ENCODE data around the gene PRR30.

- TF ChIP-seq FOXM1 (IDR thresholded peaks at IDR 0.05; ENCODE audit: low read depth, low read length), result no peak
- no peak for TF ChIP-seq MTA3 (IDR thresholded peaks at IDR 0.05; ENCODE audit: borderline replicate concordance, low read length)
- no peak for TF ChIP-seq NFIC (IDR thresholded peaks at IDR 0.05; ENCODE audit: low read depth, low read length)
- no peak for TF ChIP-seq YY1 (IDR thresholded peaks at IDR 0.05; ENCODE audit: low read depth, low read length)
- TF ChIP-seq, protein P1, sequence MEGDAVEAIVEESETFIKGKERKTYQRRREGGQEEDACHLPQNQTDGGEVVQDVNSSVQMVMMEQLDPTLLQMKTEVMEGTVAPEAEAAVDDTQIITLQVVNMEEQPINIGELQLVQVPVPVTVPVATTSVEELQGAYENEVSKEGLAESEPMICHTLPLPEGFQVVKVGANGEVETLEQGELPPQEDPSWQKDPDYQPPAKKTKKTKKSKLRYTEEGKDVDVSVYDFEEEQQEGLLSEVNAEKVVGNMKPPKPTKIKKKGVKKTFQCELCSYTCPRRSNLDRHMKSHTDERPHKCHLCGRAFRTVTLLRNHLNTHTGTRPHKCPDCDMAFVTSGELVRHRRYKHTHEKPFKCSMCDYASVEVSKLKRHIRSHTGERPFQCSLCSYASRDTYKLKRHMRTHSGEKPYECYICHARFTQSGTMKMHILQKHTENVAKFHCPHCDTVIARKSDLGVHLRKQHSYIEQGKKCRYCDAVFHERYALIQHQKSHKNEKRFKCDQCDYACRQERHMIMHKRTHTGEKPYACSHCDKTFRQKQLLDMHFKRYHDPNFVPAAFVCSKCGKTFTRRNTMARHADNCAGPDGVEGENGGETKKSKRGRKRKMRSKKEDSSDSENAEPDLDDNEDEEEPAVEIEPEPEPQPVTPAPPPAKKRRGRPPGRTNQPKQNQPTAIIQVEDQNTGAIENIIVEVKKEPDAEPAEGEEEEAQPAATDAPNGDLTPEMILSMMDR (IDR thresholded peaks at IDR 0.05 in 2 of 3, conservative IDR thresholded peaks at IDR 0.05 in 1 of 3; ENCODE audit: control insufficient read depth in 2 of 3, extremely low read depth in 1 of 3, insufficient read depth in 1 of 3, low read depth in 3 of 3, low read length in 3 of 3), result no peak
- TF ChIP-seq IRF3 (IDR thresholded peaks at IDR 0.05), result no peak
- no peak for TF ChIP-seq EZH2 (IDR thresholded peaks at IDR 0.05; ENCODE audit: borderline replicate concordance, control insufficient read depth, low read depth, low read length)
- TF ChIP-seq, protein P2, sequence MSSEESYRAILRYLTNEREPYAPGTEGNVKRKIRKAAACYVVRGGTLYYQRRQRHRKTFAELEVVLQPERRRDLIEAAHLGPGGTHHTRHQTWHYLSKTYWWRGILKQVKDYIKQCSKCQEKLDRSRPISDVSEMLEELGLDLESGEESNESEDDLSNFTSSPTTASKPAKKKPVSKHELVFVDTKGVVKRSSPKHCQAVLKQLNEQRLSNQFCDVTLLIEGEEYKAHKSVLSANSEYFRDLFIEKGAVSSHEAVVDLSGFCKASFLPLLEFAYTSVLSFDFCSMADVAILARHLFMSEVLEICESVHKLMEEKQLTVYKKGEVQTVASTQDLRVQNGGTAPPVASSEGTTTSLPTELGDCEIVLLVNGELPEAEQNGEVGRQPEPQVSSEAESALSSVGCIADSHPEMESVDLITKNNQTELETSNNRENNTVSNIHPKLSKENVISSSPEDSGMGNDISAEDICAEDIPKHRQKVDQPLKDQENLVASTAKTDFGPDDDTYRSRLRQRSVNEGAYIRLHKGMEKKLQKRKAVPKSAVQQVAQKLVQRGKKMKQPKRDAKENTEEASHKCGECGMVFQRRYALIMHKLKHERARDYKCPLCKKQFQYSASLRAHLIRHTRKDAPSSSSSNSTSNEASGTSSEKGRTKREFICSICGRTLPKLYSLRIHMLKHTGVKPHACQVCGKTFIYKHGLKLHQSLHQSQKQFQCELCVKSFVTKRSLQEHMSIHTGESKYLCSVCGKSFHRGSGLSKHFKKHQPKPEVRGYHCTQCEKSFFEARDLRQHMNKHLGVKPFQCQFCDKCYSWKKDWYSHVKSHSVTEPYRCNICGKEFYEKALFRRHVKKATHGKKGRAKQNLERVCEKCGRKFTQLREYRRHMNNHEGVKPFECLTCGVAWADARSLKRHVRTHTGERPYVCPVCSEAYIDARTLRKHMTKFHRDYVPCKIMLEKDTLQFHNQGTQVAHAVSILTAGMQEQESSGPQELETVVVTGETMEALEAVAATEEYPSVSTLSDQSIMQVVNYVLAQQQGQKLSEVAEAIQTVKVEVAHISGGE (CRISPR knock-in tag; IDR thresholded peaks at IDR 0.05), result no peak
- no peak for TF ChIP-seq JUND (IDR thresholded peaks at IDR 0.05; ENCODE audit: low read depth, low read length)
- no peak for TF ChIP-seq POLR2A (IDR thresholded peaks at IDR 0.05; ENCODE audit: low read depth, low read length)
These were observed 39.2 kb downstream of the PRR30 start for GRCh38 chr2:27100036-27100435.

Measured in GM12878 (cell line).